Kidney capillary endothelial cell (primary cell): ENCODE measurements around the gene C19orf44.

Experiments used
- DNase-seq: peaks from one replicate; pipeline ENCODE4 v3.0.0-alpha.2; 2018; ENCODE audit warnings: low spot score

The C19orf44 gene

GRCh38 chr19:16518061-16518460 is 21.9 kb downstream of the C19orf44 start:
- DNase-seq, result no peak

GRCh38 chr19:16518483-16519229 is 22.5 kb downstream of the C19orf44 start:
- no peak for DNase-seq

GRCh38 chr19:16519230-16519687 is 23.1 kb downstream of the C19orf44 start:
- DNase-seq, result no peak

GRCh38 chr19:16520074-16520973 is 24.1 kb downstream of the C19orf44 start:
- DNase-seq, result no peak

- no peak for DNase-seq
These were observed 24.9 kb downstream of the C19orf44 start for GRCh38 chr19:16520986-16521624.

- no peak for DNase-seq
These were observed 25.6 kb downstream of the C19orf44 start for GRCh38 chr19:16521715-16522289.

GRCh38 chr19:16522559-16523377 is 26.6 kb downstream of the C19orf44 start:
- no peak for DNase-seq

- no peak for DNase-seq
These were observed 29.0 kb downstream of the C19orf44 start for GRCh38 chr19:16524991-16525734.

GRCh38 chr19:16525751-16526481 is 29.7 kb downstream of the C19orf44 start:
- no peak for DNase-seq

GRCh38 chr19:16527334-16527935 is 31.2 kb downstream of the C19orf44 start:
- DNase-seq, result no peak

GRCh38 chr19:16527971-16528521 is 31.9 kb downstream of the C19orf44 start:
- no peak for DNase-seq

GRCh38 chr19:16529466-16530144 is 33.4 kb downstream of the C19orf44 start:
- DNase-seq, result no peak

GRCh38 chr19:16530540-16531379 is 34.6 kb downstream of the C19orf44 start:
- no peak for DNase-seq

GRCh38 chr19:16531380-16531669 is 35.1 kb downstream of the C19orf44 start:
- DNase-seq, result no peak

- no peak for DNase-seq
These were observed 36.4 kb downstream of the C19orf44 start for GRCh38 chr19:16532440-16533234.

- DNase-seq, result no peak
These were observed 39.2 kb downstream of the C19orf44 start for GRCh38 chr19:16535381-16535780.

GRCh38 chr19:16536130-16536529 is 39.9 kb downstream of the C19orf44 start:
- no peak for DNase-seq
